GM18870 (cell line): Measurements from ENCODE around the gene ABTB2.

Source experiments
- ATAC-seq: cut with Tn5 transposase; IDR thresholded peaks from one replicate; pipeline ENCODE4 v1.9.1; 2021; ENCODE audit warnings: moderate library complexity; ENCODE audit not compliant: unreplicated experiment

The ABTB2 gene

GRCh38 chr11:34296412-34296811, 61.4 kb downstream of the ABTB2 start:
- ATAC-seq: no peak

GRCh38 chr11:34292546-34292945, 65.3 kb downstream of the ABTB2 start:
- ATAC-seq: no peak

DNA sequence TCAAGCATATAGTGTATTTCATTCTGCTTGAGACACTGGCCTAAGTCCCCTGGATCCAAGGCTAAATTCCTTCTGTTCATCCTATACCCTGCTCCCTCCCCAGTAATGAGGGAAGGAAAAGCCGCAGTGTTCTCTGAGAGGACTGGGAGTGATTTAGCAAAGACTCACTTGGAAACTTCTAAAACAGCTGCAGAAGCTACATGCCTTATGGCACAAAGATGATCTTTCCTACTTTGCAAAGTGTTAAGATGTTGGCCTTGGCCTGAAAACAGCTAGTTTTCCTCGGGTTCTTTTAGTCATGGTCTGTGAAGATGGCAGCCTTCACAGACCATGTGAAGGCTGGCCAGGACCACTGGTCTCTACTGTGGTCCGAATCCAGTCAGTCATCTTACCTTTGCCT, 65.7 kb downstream of the ABTB2 start:
- no peak for ATAC-seq

DNA sequence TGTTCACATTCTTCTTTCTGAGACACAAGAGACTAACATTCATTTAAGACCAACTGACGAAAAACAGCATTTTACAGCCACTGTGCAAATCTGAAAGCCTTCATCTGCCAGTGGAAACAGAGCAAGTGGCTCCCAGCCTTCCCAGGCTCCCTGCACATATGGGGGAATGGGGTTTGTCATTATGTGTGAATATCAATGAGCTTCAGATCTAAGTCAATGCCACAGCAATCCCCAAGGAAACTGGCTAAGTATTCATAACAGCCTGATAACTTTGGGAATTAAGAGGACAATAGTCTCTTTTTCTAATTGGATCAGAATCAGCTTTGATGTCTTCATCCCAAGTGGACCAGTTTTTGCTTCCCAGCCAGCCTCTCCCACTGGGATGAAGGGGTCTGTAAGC, 66.9 kb downstream of the ABTB2 start:
- no peak for ATAC-seq

DNA sequence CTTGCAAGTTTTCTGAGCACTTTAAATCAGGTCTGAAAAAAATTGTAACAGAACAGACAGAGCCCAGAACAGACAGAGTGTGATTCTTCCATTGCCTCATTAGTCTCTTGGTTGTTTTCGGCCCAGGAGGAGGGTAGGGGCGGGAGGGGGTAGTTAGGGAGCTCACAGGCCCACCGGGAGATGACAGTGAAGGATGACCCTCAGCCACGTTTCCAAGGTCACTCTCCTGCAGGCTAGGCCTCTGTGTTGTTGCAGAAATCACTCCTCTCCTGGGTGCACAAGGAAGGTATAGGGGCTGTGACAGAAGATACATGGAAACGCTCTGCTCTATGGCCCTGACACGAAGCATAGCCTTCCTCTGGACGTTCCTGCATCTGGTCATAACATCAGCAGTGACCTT, 69.3 kb downstream of the ABTB2 start:
- no peak for ATAC-seq

DNA sequence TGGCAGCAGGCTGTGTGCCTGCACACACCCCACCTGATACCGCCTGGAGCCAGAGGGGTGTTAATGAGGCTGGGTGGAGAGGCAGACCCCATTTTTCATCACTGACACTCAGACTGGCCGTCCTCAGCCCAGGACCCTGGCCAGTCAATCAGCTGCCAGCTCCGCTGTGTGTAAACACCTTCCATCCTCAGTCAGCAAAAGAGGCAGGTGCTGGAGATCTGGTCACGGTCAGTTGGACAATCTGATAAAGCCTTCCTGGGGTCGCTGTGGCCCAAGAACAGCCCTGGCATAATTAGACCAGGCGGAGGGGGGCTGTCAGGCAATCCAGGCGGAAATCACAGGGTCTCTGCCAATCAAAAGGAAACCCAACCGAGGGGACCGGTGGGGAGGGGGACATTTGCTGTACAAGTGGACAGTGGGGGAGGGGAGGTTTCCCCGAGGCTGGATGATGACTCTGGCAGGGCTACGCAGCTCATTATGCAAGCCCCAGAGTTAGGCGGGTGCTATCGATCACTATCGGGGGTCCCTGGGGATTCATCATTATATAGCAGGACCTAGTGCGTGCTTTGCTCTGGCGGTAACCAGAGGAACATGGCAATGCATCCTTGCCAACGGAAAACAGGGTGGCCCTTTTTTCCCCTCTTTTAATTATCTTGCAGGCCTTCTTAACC, 72.9 kb downstream of the ABTB2 start:
- no peak for ATAC-seq

DNA sequence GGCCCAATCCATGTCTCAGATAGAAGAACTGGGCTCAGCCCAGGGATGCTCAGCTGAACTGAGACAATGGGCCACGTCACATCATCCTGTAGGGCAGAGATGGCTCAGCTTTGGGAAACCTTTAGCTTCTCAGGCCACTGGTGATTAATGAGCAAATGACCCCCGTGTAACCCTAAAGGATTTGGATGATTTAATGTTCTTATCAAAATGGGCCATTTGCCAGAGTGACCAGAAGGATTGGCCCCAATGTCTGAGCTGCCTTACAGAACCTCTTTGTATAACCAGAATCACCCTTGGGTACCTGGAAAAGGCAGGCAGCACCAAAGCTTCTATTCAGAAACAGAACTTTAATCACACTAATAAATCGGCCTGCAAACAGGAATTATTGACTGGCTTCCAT, 73.7 kb downstream of the ABTB2 start:
- no peak for ATAC-seq

- ATAC-seq: no peak
Measured at GRCh38 chr11:34280945-34281872, 76.6 kb downstream of the ABTB2 start.

- ATAC-seq: no peak
Measured at GRCh38 chr11:34278693-34279297, 79.0 kb downstream of the ABTB2 start.

- no peak for ATAC-seq
Measured at GRCh38 chr11:34278175-34278574, 79.6 kb downstream of the ABTB2 start.

GRCh38 chr11:34277171-34277570, 80.6 kb downstream of the ABTB2 start:
- no peak for ATAC-seq

DNA sequence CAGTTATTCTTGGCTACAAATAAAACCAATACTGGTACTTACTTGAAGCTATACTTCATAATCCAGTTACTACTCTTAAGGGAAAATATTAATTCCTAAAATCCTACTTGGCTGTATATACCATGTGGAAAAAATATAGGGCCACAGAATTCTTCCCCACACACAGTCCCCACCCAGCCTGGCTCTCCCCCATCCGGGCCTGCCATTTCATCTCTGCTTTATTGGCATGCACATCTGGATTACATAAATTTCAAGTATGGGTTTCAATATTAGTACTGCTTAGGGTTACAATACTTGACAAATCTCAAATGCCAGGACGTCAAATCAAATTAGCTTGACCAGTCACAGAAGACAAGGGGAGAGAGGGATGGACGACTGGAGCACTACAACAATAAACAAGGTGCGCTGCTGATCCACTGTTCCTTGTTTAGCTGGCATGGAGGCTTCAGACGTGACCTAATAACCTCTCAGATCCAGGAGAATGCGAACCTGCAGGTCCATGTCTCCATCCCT, 81.4 kb downstream of the ABTB2 start:
- no peak for ATAC-seq

GRCh38 chr11:34275486-34275885, 82.3 kb downstream of the ABTB2 start:
- no peak for ATAC-seq

DNA sequence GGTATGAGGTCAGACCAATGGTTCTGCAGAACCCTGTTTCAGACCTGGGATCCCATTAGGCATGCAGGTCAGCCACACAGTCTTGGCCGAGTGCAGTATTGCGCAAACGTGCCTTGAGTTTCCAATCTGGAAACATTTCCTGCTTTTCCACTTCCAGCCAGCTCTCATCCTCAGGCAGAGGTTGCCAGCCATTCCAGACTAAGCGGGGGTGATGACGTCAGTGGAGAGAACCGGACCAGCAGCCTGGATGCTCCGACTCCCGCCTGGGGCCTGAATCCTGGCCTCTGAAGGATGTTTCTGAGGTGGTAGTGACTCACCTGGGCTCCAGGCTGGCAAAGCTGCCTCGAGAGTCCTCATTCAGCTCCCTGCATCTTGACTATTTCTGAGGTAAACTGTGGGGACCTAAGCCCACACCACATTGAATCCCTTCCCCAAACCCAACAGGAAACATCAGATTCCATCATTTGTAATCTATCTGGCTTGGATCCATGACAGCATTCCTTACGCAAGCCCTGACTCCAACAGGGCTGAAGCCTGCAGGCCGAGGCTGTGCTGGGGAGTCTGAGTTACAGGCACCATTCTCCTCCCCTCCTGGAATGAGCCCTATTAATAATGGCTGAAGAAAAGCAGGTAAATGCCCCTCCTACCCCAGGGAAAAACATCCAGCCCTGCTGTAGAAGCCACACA, 83.0 kb downstream of the ABTB2 start:
- no peak for ATAC-seq

- ATAC-seq: no peak
Measured at GRCh38 chr11:34273099-34273498, 84.7 kb downstream of the ABTB2 start.

DNA sequence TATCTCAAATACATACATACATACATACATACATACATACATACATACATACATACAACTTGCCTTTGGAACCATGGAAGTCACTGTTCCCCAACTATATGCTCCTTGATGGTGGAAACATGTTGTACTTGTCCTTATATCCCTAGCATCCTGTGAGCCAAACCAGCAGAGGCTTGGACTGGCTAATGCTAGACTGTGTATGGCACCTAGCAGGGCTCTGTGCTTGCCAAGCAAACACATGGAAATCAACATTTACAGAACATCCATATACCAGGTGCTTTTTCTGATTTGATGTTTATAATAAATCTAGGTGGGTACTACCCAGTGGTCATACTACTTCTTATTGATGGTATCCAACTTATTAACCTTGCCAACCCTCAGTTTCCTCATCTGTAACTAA, 86.1 kb downstream of the ABTB2 start:
- no peak for ATAC-seq

DNA sequence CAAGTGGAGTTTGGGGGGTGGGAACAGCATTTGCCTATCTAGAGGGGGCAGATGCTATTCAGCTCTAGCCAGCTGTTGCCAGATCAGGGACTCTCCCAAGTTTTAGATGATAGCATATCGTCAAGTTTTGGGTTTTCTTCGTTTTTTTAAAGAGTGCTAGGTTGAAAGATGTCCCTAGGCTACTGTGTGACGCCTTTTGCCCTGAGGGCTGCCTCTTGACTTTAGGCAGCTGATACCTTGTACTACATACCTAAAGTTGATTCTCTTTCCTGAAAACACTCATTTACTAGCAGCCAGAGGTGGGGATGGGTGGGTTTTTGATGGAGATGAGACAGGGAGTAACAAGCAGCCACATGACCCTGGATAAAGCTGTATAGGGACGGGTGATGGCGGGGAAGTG, 87.1 kb downstream of the ABTB2 start:
- ATAC-seq: no peak

DNA sequence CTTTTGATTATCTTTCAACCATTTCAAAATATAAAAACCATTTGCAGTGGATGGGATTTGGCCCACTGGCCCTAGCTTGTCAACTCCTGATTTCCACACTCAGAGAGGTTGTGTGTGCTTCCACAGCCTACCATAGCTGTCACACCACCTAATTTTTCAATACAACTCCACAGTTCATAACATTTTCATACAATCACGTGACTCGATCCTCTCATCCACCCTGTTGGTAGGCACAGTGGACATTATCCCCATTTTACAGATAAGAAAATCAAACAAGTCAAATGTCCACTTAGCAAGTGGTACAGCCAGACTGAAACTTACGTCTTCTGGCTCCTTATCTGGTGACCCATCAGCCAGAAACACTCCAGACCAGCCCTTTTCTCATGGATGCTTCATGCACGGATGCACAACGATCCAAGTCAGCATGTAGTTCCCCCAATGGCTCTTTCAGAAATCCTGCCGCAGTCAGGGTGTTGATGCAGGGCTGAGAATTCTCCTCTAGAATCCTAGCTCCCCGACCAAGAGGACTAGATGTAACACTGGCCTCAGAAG, 88.0 kb downstream of the ABTB2 start:
- no peak for ATAC-seq

GRCh38 chr11:34268906-34269430, 88.8 kb downstream of the ABTB2 start:
- ATAC-seq: no peak

- no peak for ATAC-seq
Measured at GRCh38 chr11:34267417-34267816, 90.4 kb downstream of the ABTB2 start.

DNA sequence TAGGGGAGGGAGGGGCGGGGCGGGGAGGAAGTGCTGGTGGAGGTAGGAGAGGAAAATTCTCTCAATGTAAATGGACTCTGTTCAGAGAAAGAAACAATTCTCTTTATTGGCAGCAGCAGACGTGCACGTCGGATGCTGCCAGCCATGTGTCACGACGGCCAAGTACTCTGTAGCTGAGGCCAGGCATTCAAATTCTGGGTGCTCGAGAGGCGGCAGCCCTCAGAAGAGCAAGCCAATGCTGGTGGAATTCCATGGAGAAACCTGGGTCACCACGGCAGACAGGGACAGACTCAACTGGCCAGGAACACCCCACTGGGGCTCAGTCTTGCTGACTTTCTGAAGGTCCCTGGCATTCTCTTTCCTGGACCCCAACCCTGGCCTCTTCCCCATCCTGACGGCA, 90.8 kb downstream of the ABTB2 start:
- no peak for ATAC-seq
